ENCODE results near the gene CPEB3.

Gene CPEB3

GRCh38 chr10:92075829-92076228 lies 215.0 kb downstream of the CPEB3 start:
- no peaks in the 10 kb centered on the region for H3K36me3 ChIP-seq (ENCODE audit: control insufficient read depth, insufficient read depth, low read length)
- no peak overlapping the region for H3K9ac ChIP-seq (ENCODE audit: low read length)
- no peak overlapping the region for H3K4me3 ChIP-seq (ENCODE audit: low read length)
- no peaks in the 10 kb centered on the region for H3K4me1 ChIP-seq (ENCODE audit: control insufficient read depth, insufficient read depth, low read length)
- no peaks in the 10 kb centered on the region for H3K9me3 ChIP-seq (ENCODE audit: control insufficient read depth, low read length)
- no peaks in the 10 kb centered on the region for H3K27me3 ChIP-seq (ENCODE audit: control insufficient read depth, insufficient read depth, low read length)

GRCh38 chr10:92074126-92074887 lies 216.6 kb downstream of the CPEB3 start:
- H3K27me3 ChIP-seq (ENCODE audit: control insufficient read depth, insufficient read depth, low read length), result no peaks in the 10 kb centered on the region
- H3K4me1 ChIP-seq (ENCODE audit: control insufficient read depth, insufficient read depth, low read length), result no peaks in the 10 kb centered on the region
- H3K4me3 ChIP-seq (ENCODE audit: low read length), result no peak overlapping the region
- H3K36me3 ChIP-seq (ENCODE audit: control insufficient read depth, insufficient read depth, low read length), result no peaks in the 10 kb centered on the region
- H3K9me3 ChIP-seq (ENCODE audit: control insufficient read depth, low read length), result no peaks in the 10 kb centered on the region
- H3K9ac ChIP-seq (ENCODE audit: low read length), result no peak overlapping the region

GRCh38 chr10:92068900-92069299 lies 222.0 kb downstream of the CPEB3 start:
- H3K9ac ChIP-seq (ENCODE audit: low read length), result no peak overlapping the region
- H3K4me1 ChIP-seq (ENCODE audit: control insufficient read depth, insufficient read depth, low read length), result no peaks in the 10 kb centered on the region
- H3K4me3 ChIP-seq (ENCODE audit: low read length), result no peak overlapping the region
- H3K36me3 ChIP-seq (ENCODE audit: control insufficient read depth, insufficient read depth, low read length), result no peaks in the 10 kb centered on the region
- no peaks in the 10 kb centered on the region for H3K27me3 ChIP-seq (ENCODE audit: control insufficient read depth, insufficient read depth, low read length)
- H3K9me3 ChIP-seq (ENCODE audit: control insufficient read depth, low read length), result no peaks in the 10 kb centered on the region

- no peaks in the 10 kb centered on the region for H3K4me1 ChIP-seq (ENCODE audit: control insufficient read depth, insufficient read depth, low read length)
- no peaks in the 10 kb centered on the region for H3K9me3 ChIP-seq (ENCODE audit: control insufficient read depth, low read length)
- H3K36me3 ChIP-seq (ENCODE audit: control insufficient read depth, insufficient read depth, low read length), result no peaks in the 10 kb centered on the region
- no peaks in the 10 kb centered on the region for H3K27me3 ChIP-seq (ENCODE audit: control insufficient read depth, insufficient read depth, low read length)
- no peak overlapping the region for H3K9ac ChIP-seq (ENCODE audit: low read length)
- H3K4me3 ChIP-seq (ENCODE audit: low read length), result no peak overlapping the region
Observed at GRCh38 chr10:92066386-92066785, 224.5 kb downstream of the CPEB3 start.

- Histone ChIP-seq H3K4me3 (ENCODE audit: low read length) (no peak overlapping the region), H3K36me3 (ENCODE audit: control insufficient read depth, insufficient read depth, low read length) (no peaks in the 10 kb centered on the region), H3K27me3 (ENCODE audit: control insufficient read depth, insufficient read depth, low read length) (no peaks in the 10 kb centered on the region), H3K9ac (ENCODE audit: low read length) (no peak overlapping the region), H3K9me3 (ENCODE audit: control insufficient read depth, low read length) (no peaks in the 10 kb centered on the region), H3K4me1 (ENCODE audit: control insufficient read depth, insufficient read depth, low read length) (no peaks in the 10 kb centered on the region)
Observed at GRCh38 chr10:92064506-92064905, 226.4 kb downstream of the CPEB3 start.

- Histone ChIP-seq H3K36me3 (ENCODE audit: control insufficient read depth, insufficient read depth, low read length) (no peaks in the 10 kb centered on the region), H3K4me1 (ENCODE audit: control insufficient read depth, insufficient read depth, low read length) (no peaks in the 10 kb centered on the region), H3K27me3 (ENCODE audit: control insufficient read depth, insufficient read depth, low read length) (no peaks in the 10 kb centered on the region), H3K4me3 (ENCODE audit: low read length) (no peak overlapping the region), H3K9ac (ENCODE audit: low read length) (no peak overlapping the region), H3K9me3 (ENCODE audit: control insufficient read depth, low read length) (no peaks in the 10 kb centered on the region)
Observed at GRCh38 chr10:92062273-92062672, 228.6 kb downstream of the CPEB3 start.

- Histone ChIP-seq H3K9me3 (ENCODE audit: control insufficient read depth, low read length) (no peaks in the 10 kb centered on the region), H3K4me3 (ENCODE audit: low read length) (no peak overlapping the region), H3K36me3 (ENCODE audit: control insufficient read depth, insufficient read depth, low read length) (no peaks in the 10 kb centered on the region), H3K4me1 (ENCODE audit: control insufficient read depth, insufficient read depth, low read length) (no peaks in the 10 kb centered on the region), H3K27me3 (ENCODE audit: control insufficient read depth, insufficient read depth, low read length) (no peaks in the 10 kb centered on the region), H3K9ac (ENCODE audit: low read length) (no peak overlapping the region)
Observed at GRCh38 chr10:92054807-92055206, 236.1 kb downstream of the CPEB3 start.

GRCh38 chr10:92052741-92053140 lies 238.1 kb downstream of the CPEB3 start:
- no peaks in the 10 kb centered on the region for H3K4me1 ChIP-seq (ENCODE audit: control insufficient read depth, insufficient read depth, low read length)
- no peaks in the 10 kb centered on the region for H3K9me3 ChIP-seq (ENCODE audit: control insufficient read depth, low read length)
- no peak overlapping the region for H3K9ac ChIP-seq (ENCODE audit: low read length)
- H3K36me3 ChIP-seq (ENCODE audit: control insufficient read depth, insufficient read depth, low read length), result no peaks in the 10 kb centered on the region
- no peaks in the 10 kb centered on the region for H3K27me3 ChIP-seq (ENCODE audit: control insufficient read depth, insufficient read depth, low read length)
- H3K4me3 ChIP-seq (ENCODE audit: low read length), result no peak overlapping the region

- no peaks in the 10 kb centered on the region for H3K9me3 ChIP-seq (ENCODE audit: control insufficient read depth, low read length)
- H3K4me1 ChIP-seq (ENCODE audit: control insufficient read depth, insufficient read depth, low read length), result no peaks in the 10 kb centered on the region
- no peaks in the 10 kb centered on the region for H3K36me3 ChIP-seq (ENCODE audit: control insufficient read depth, insufficient read depth, low read length)
- H3K4me3 ChIP-seq (ENCODE audit: low read length), result no peak overlapping the region
- H3K9ac ChIP-seq (ENCODE audit: low read length), result no peak overlapping the region
- no peaks in the 10 kb centered on the region for H3K27me3 ChIP-seq (ENCODE audit: control insufficient read depth, insufficient read depth, low read length)
Observed at GRCh38 chr10:92052088-92052487, 238.8 kb downstream of the CPEB3 start.

- no peak overlapping the region for H3K9ac ChIP-seq (ENCODE audit: low read length)
- H3K36me3 ChIP-seq (ENCODE audit: control insufficient read depth, insufficient read depth, low read length), result no peaks in the 10 kb centered on the region
- H3K27me3 ChIP-seq (ENCODE audit: control insufficient read depth, insufficient read depth, low read length), result no peaks in the 10 kb centered on the region
- no peak overlapping the region for H3K4me3 ChIP-seq (ENCODE audit: low read length)
- H3K9me3 ChIP-seq (ENCODE audit: control insufficient read depth, low read length), result no peaks in the 10 kb centered on the region
- H3K4me1 ChIP-seq (ENCODE audit: control insufficient read depth, insufficient read depth, low read length), result no peaks in the 10 kb centered on the region
Observed at GRCh38 chr10:92047215-92047614, 243.7 kb downstream of the CPEB3 start.

- Histone ChIP-seq H3K9me3 (ENCODE audit: control insufficient read depth, low read length) (no peaks in the 10 kb centered on the region), H3K4me1 (ENCODE audit: control insufficient read depth, insufficient read depth, low read length) (no peaks in the 10 kb centered on the region), H3K9ac (ENCODE audit: low read length) (no peak overlapping the region), H3K27me3 (ENCODE audit: control insufficient read depth, insufficient read depth, low read length) (no peaks in the 10 kb centered on the region), H3K36me3 (ENCODE audit: control insufficient read depth, insufficient read depth, low read length) (no peaks in the 10 kb centered on the region), H3K4me3 (ENCODE audit: low read length) (no peak overlapping the region)
Observed at GRCh38 chr10:92045641-92046106, 245.2 kb downstream of the CPEB3 start.

- H3K9me3 ChIP-seq (ENCODE audit: control insufficient read depth, low read length), result no peaks in the 10 kb centered on the region
- H3K27me3 ChIP-seq (ENCODE audit: control insufficient read depth, insufficient read depth, low read length), result no peaks in the 10 kb centered on the region
- H3K4me3 ChIP-seq (ENCODE audit: low read length), result no peak overlapping the region
- H3K4me1 ChIP-seq (ENCODE audit: control insufficient read depth, insufficient read depth, low read length), result no peaks in the 10 kb centered on the region
- H3K36me3 ChIP-seq (ENCODE audit: control insufficient read depth, insufficient read depth, low read length), result no peaks in the 10 kb centered on the region
- H3K9ac ChIP-seq (ENCODE audit: low read length), result no peak overlapping the region
Observed at GRCh38 chr10:92042541-92042940, 248.3 kb downstream of the CPEB3 start.

- no peaks in the 10 kb centered on the region for H3K9me3 ChIP-seq (ENCODE audit: control insufficient read depth, low read length)
- H3K4me3 ChIP-seq (ENCODE audit: low read length), result no peak overlapping the region
- H3K9ac ChIP-seq (ENCODE audit: low read length), result no peak overlapping the region
- no peaks in the 10 kb centered on the region for H3K4me1 ChIP-seq (ENCODE audit: control insufficient read depth, insufficient read depth, low read length)
- H3K27me3 ChIP-seq (ENCODE audit: control insufficient read depth, insufficient read depth, low read length), result no peaks in the 10 kb centered on the region
- H3K36me3 ChIP-seq (ENCODE audit: control insufficient read depth, insufficient read depth, low read length), result no peaks in the 10 kb centered on the region
Observed at GRCh38 chr10:92038949-92039348, 251.9 kb downstream of the CPEB3 start.
